ENCODE measurements around the gene UNC93A. TPM values are rescaled to one million over a fixed set of nuclear protein-coding genes. Genes with fewer than 3 reads are reported as not detected.
"Not testable (repeated sequence)": the region's sequence is repeated elsewhere in the genome, so short reads cannot be mapped to it uniquely, and the experiment has no call there.

Gene UNC93A
- total RNA-seq, 4 donors from 2014 or later: not detected

GRCh38 chr6:167258646-167259045, 32.5 kb upstream of the UNC93A start:
- H3K36me3 ChIP-seq: no peaks in the 10 kb centered on the region
- no peaks in the 10 kb centered on the region for H3K9me3 ChIP-seq
- peaks cover 0 to 5% (median 0%) of the 10 kb centered on the region in 4 donors for H3K27me3 ChIP-seq
- H3K4me3 ChIP-seq: no peak overlapping the region
- no peak for TF ChIP-seq CTCF (IDR thresholded peaks at IDR 0.05)
- no peak for TF ChIP-seq EP300 (IDR thresholded peaks at IDR 0.05)
- TF ChIP-seq POLR2A (IDR thresholded peaks at IDR 0.05; ENCODE audit: low read depth): no peak
- TF ChIP-seq POLR2AphosphoS5 (IDR thresholded peaks at IDR 0.05): no peak
- intact Hi-C loops (cut with DNase I): no loop called here
- H3K27ac ChIP-seq (replicated peaks in 1 of 4): no peak overlapping the region
- 92% methylated on average over 2 of the region's 3 CpGs for WGBS
- no peak for DNase-seq (ENCODE audit: extremely low spot score)
- no peaks in the 10 kb centered on the region for H3K4me1 ChIP-seq

GRCh38 chr6:167266057-167266829, 24.9 kb upstream of the UNC93A start:
- 75% methylated on average over 2 of the region's 24 CpGs for WGBS
- H3K36me3 ChIP-seq; H3K9me3 ChIP-seq; H3K27ac ChIP-seq (replicated peaks in 1 of 4); H3K27me3 ChIP-seq; H3K4me3 ChIP-seq; intact Hi-C loops (cut with DNase I); H3K4me1 ChIP-seq; DNase-seq (ENCODE audit: extremely low spot score): not testable (repeated sequence)

GRCh38 chr6:167266830-167267555, 24.1 kb upstream of the UNC93A start:
- Histone ChIP-seq H3K9me3 (no peaks in the 10 kb centered on the region), H3K4me1 (peaks cover 0 to 4% (median 0%) of the 10 kb centered on the region in 4 donors), H3K4me3 (no peak overlapping the region), H3K36me3 (no peaks in the 10 kb centered on the region), H3K27me3 (no peaks in the 10 kb centered on the region), H3K27ac (replicated peaks in 1 of 4) (no peak overlapping the region)
- DNase-seq (ENCODE audit: extremely low spot score): no peak
- WGBS: 63% methylated on average over 20 of the region's 21 CpGs
- intact Hi-C loops (cut with DNase I): no loop called here
- no peak for TF ChIP-seq POLR2A (IDR thresholded peaks at IDR 0.05; ENCODE audit: low read depth)
- TF ChIP-seq EP300 (IDR thresholded peaks at IDR 0.05): no peak

- H3K36me3 ChIP-seq; H3K9me3 ChIP-seq; H3K27ac ChIP-seq (replicated peaks in 1 of 4); H3K4me1 ChIP-seq; H3K4me3 ChIP-seq; DNase-seq (ENCODE audit: extremely low spot score); intact Hi-C loops (cut with DNase I); H3K27me3 ChIP-seq: not testable (repeated sequence)
- WGBS: 81% methylated on average over 3 of the region's 3 CpGs
These were observed 23.6 kb upstream of the UNC93A start for GRCh38 chr6:167267556-167267898.

GRCh38 chr6:167267921-167268401, 23.2 kb upstream of the UNC93A start:
- WGBS: 97% methylated on average over 11 of the region's 12 CpGs
- no peak overlapping the region for H3K4me3 ChIP-seq
- H3K27ac ChIP-seq (replicated peaks in 1 of 4): no peak overlapping the region
- no peaks in the 10 kb centered on the region for H3K27me3 ChIP-seq
- no peaks in the 10 kb centered on the region for H3K9me3 ChIP-seq
- DNase-seq (ENCODE audit: extremely low spot score): no peak
- intact Hi-C loops (cut with DNase I): no loop called here
- peaks cover 0 to 4% (median 0%) of the 10 kb centered on the region in 4 donors for H3K4me1 ChIP-seq
- TF ChIP-seq EP300 (IDR thresholded peaks at IDR 0.05): no peak
- no peak for TF ChIP-seq POLR2AphosphoS5 (IDR thresholded peaks at IDR 0.05)
- TF ChIP-seq CTCF (IDR thresholded peaks at IDR 0.05): no peak
- no peak for TF ChIP-seq POLR2A (IDR thresholded peaks at IDR 0.05; ENCODE audit: low read depth)
- H3K36me3 ChIP-seq: no peaks in the 10 kb centered on the region

GRCh38 chr6:167268683-167269280, 22.3 kb upstream of the UNC93A start:
- DNase-seq (ENCODE audit: extremely low spot score): no peak
- intact Hi-C loops (cut with DNase I): no loop called here
- 88% methylated on average over 20 of the region's 20 CpGs for WGBS

More at GRCh38 chr6:167268683-167269280, 22.3 kb upstream of the UNC93A start:
- Histone ChIP-seq H3K27me3 (no peaks in the 10 kb centered on the region), H3K4me1 (peaks cover 0 to 4% (median 0%) of the 10 kb centered on the region in 4 donors), H3K9me3 (no peaks in the 10 kb centered on the region), H3K4me3 (no peak overlapping the region), H3K27ac (replicated peaks in 1 of 4) (no peak overlapping the region), H3K36me3 (no peaks in the 10 kb centered on the region)
- no peak for TF ChIP-seq CTCF (IDR thresholded peaks at IDR 0.05)
- no peak for TF ChIP-seq POLR2AphosphoS5 (IDR thresholded peaks at IDR 0.05)
- TF ChIP-seq POLR2A (IDR thresholded peaks at IDR 0.05; ENCODE audit: low read depth): no peak
- TF ChIP-seq EP300 (IDR thresholded peaks at IDR 0.05): no peak
